T-helper 1 cell treated with Interleukin-12 subunit alpha and Interleukin-12 subunit beta and Interleukin-4 antibody, amounts not matched to agents 30 ng/mL and 1 ng/mL, for 36 hours (primary cell): ENCODE results near the gene COL10A1. TPM values are rescaled to one million over a fixed set of nuclear protein-coding genes. Genes with fewer than 3 reads are reported as not detected.

Experiments
- intact Hi-C: fragments of 100-400 bp; cut with micrococcal nuclease; formaldehyde crosslinking; loops from one replicate; pipeline ENCODE4 v1.15.1; 2024
- total RNA-seq: library from RNA; stranded (reverse); gene quantifications from 2 replicates; pipeline ENCODE4 v1.2.3, GENCODE V29; 2022

Gene COL10A1
- total RNA-seq = not detected in 2 replicates

GRCh38 chr6:116126032-116126431 is at the start of gene COL10A1:
Gene COL10A1, minus strand, starts transcription at chr6:116126132. Its CDS starts 640 bp downstream, at chr6:116125492.
- intact Hi-C loops = no loop called here

- intact Hi-C loops = no loop called here
Measured at GRCh38 chr6:116175344-116175743, 49.4 kb upstream of the COL10A1 start.

- intact Hi-C loops = no loop called here
Measured at GRCh38 chr6:116173928-116174327, 48.0 kb upstream of the COL10A1 start.

GRCh38 chr6:116170358-116171057 is 44.6 kb upstream of the COL10A1 start:
- intact Hi-C loops = no loop called here

- intact Hi-C loops = no loop called here
Measured at GRCh38 chr6:116169880-116170279, 43.9 kb upstream of the COL10A1 start.

- intact Hi-C loops = no loop called here
Measured at GRCh38 chr6:116168148-116168547, 42.2 kb upstream of the COL10A1 start.

- intact Hi-C loops = no loop called here
Measured at GRCh38 chr6:116166369-116166768, 40.4 kb upstream of the COL10A1 start.

- intact Hi-C loops = no loop called here
Measured at GRCh38 chr6:116165596-116165995, 39.7 kb upstream of the COL10A1 start.

GRCh38 chr6:116159782-116160524 is 34.0 kb upstream of the COL10A1 start:
- intact Hi-C loops = no loop called here

GRCh38 chr6:116158641-116159040 is 32.7 kb upstream of the COL10A1 start:
- intact Hi-C loops = no loop called here

- intact Hi-C loops = no loop called here
Measured at GRCh38 chr6:116157391-116157790, 31.5 kb upstream of the COL10A1 start.

- intact Hi-C loops = no loop called here
Measured at GRCh38 chr6:116156405-116157326, 30.7 kb upstream of the COL10A1 start.

- intact Hi-C loops = no loop called here
Measured at GRCh38 chr6:116154887-116155286, 29.0 kb upstream of the COL10A1 start.

- intact Hi-C loops = no loop called here
Measured at GRCh38 chr6:116152620-116153019, 26.7 kb upstream of the COL10A1 start.

- intact Hi-C loops = no loop called here
Measured at GRCh38 chr6:116145803-116146675, 20.1 kb upstream of the COL10A1 start.

- intact Hi-C loops = no loop called here
Measured at GRCh38 chr6:116144605-116145004, 18.7 kb upstream of the COL10A1 start.

- intact Hi-C loops = no loop called here
Measured at GRCh38 chr6:116139917-116140316, 14.0 kb upstream of the COL10A1 start.

- intact Hi-C loops = no loop called here
Measured at GRCh38 chr6:116136933-116137340, 11.0 kb upstream of the COL10A1 start.

- intact Hi-C loops = no loop called here
Measured at GRCh38 chr6:116136373-116136772, 10.4 kb upstream of the COL10A1 start.

- intact Hi-C loops = no loop called here
Measured at GRCh38 chr6:116133453-116133852, 7.5 kb upstream of the COL10A1 start.
